Measurements from ENCODE around the gene NTSR1. TPM values are rescaled to one million over a fixed set of nuclear protein-coding genes. Genes with fewer than 3 reads are reported as not detected.

NTSR1 gene
- total and polyA plus RNA-seq, 2 of the 13 experiments (the other 11 are each of a cell fraction or from before 2014, with no cell fraction given): 0.09 to 0.12 TPM

- ChIA-PET CTCF (ENCODE audit: low intra/inter-chr PET ratio, low total read pairs) (no interaction called here), POLR2A (interaction anchor here (1.0 to 6.6 kb wide), 7 partner anchors 10 to 181 kb away, joined by 4 to 110 read pairs (median 13); partner anchors contain the start of genes COL9A3 and MRGBP)
- H3K36me3 ChIP-seq (replicated peaks in 1 of 2; ENCODE audit: control insufficient read depth in 1 of 2, insufficient read depth in 2 of 2, low read length in 2 of 2): peaks cover 35 to 44% of the 10 kb centered on the region in 2 experiments
- H3K4me2 ChIP-seq (ENCODE audit: low read depth, low read length): peak within 1 kb of the TSS; percentile 89
- WGBS (ENCODE audit: low lambda C conversion rate): under 1% methylated on average over 51 of the region's 77 CpGs
- in situ Hi-C loops (cut with HindIII; ENCODE audit: extremely low pct_ligation_motif_present, low pct_unique_long_range_greater_than_20kb): no loop called here
- ATAC-seq (no peak), DNase-seq (ENCODE audit: low spot score) (no peak), FAIRE-seq (no peak)
- peaks cover 24% of the 10 kb centered on the region for H3K79me2 ChIP-seq (ENCODE audit: insufficient read depth, low read length)
- H3K27ac ChIP-seq (ENCODE audit: extremely low read length, insufficient read depth, low read length): peak within 1 kb of the TSS; percentile 89
- no TSS peak for BruUV-seq (replicated peaks)
- no peaks in the 10 kb centered on the region for H3K27me3 ChIP-seq (ENCODE audit: control insufficient read depth in 1 of 2, insufficient read depth in 2 of 2, low read length in 2 of 2)
- no peak within 1 kb of the TSS for H2AFZ ChIP-seq (ENCODE audit: low read length)
- H4K20me1 ChIP-seq (ENCODE audit: insufficient read depth, low read length): peaks cover 15% of the 10 kb centered on the region; the same call in 1 of the 2 replicates
- H3K9ac ChIP-seq (ENCODE audit: insufficient read depth, low read depth, low read length): peak within 1 kb of the TSS; percentile 88
- intact Hi-C loops (cut with micrococcal nuclease; ENCODE audit: unreplicated experiment): loop anchor here (5.0 kb wide), 1 partner anchor 182 kb away; no protein-coding TSS in a partner anchor
- peaks cover 48% of the 10 kb centered on the region for H3K4me1 ChIP-seq (ENCODE audit: insufficient read depth, low read length)
- no peaks in the 10 kb centered on the region for H3K9me3 ChIP-seq (ENCODE audit: low read length)
- H3K4me3 ChIP-seq (replicated peaks in 1 of 3; ENCODE audit: insufficient read depth in 1 of 3, low read depth in 2 of 3, low read length in 3 of 3): peak within 1 kb of the TSS; percentile 82 to 100 (median 96)
- peak; percentile 31; the same call in 1 of the 2 replicates for TF ChIP-seq BCL6 (CRISPR knock-in tag; IDR thresholded peaks at IDR 0.05)
- TF ChIP-seq ZNF563 (CRISPR knock-in tag; IDR thresholded peaks at IDR 0.05): peak; percentile 44
- TF ChIP-seq STAT5B (CRISPR knock-in tag; IDR thresholded peaks at IDR 0.05): peak; percentile 69; the same call in 1 of the 2 replicates
- TF ChIP-seq ZFP37 (CRISPR knock-in tag; IDR thresholded peaks at IDR 0.05; ENCODE audit: borderline replicate concordance): no peak
- no peak for TF ChIP-seq SOX13 (IDR thresholded peaks at IDR 0.05)
- TF ChIP-seq SOX13 (CRISPR knock-in tag; conservative IDR thresholded peaks at IDR 0.05 in 1 of 2, IDR thresholded peaks at IDR 0.05 in 1 of 2): peak in 1 of 2 experiments; percentile 24; a peak in 1 of 4 replicates
- peak; percentile 63; the same call in 1 of the 2 replicates for TF ChIP-seq ZNF142 (CRISPR knock-in tag; IDR thresholded peaks at IDR 0.05)
- TF ChIP-seq TAF1 (CRISPR knock-in tag; IDR thresholded peaks at IDR 0.05): peak; percentile 74
- no peak; the same call in 1 of the 2 replicates for TF ChIP-seq SP2 (CRISPR knock-in tag; IDR thresholded peaks at IDR 0.05)
- TF ChIP-seq YEATS4 (CRISPR knock-in tag; IDR thresholded peaks at IDR 0.05; ENCODE audit: borderline replicate concordance): peak; percentile 82
- no peak for TF ChIP-seq ZNF547 (CRISPR knock-in tag; IDR thresholded peaks at IDR 0.05)
- peak; percentile 45; the same call in 1 of the 2 replicates for TF ChIP-seq HOXA3 (CRISPR knock-in tag; IDR thresholded peaks at IDR 0.05)
- no peak for TF ChIP-seq KLF9 (CRISPR knock-in tag; IDR thresholded peaks at IDR 0.05; ENCODE audit: low read depth)
- peak; percentile 30; the same call in 1 of the 2 replicates for TF ChIP-seq ZSCAN31 (CRISPR knock-in tag; IDR thresholded peaks at IDR 0.05; ENCODE audit: low read depth)
- peak; percentile 69; the same call in 1 of the 2 replicates for TF ChIP-seq MXD1 (CRISPR knock-in tag; IDR thresholded peaks at IDR 0.05)
- peak; percentile 71 for TF ChIP-seq HNRNPK (IDR thresholded peaks at IDR 0.05; ENCODE audit: low read depth, low read length, poor library complexity, severe bottlenecking)
- peak; percentile 67; the same call in 1 of the 2 replicates for TF ChIP-seq ELF1 (CRISPR knock-in tag; IDR thresholded peaks at IDR 0.05)
- no peak for TF ChIP-seq ZNF460 (CRISPR knock-in tag; IDR thresholded peaks at IDR 0.05; ENCODE audit: borderline replicate concordance)
- TF ChIP-seq ZSCAN22 (CRISPR knock-in tag; IDR thresholded peaks at IDR 0.05): 0 out of 2 replicates have a peak, but pooled peaks have one; percentile 35
- peak; percentile 89 for TF ChIP-seq ZNF589 (CRISPR knock-in tag; conservative IDR thresholded peaks at IDR 0.05)
These were observed 96.1 kb downstream of the NTSR1 start, which contains the start of gene OGFR for GRCh38 chr20:62804627-62805154. TSS of gene OGFR (plus strand) at chr20:62804835. CDS start at chr20:62804860, 25 bp downstream.
